ENCODE results near the gene CLCA2. TPM values are rescaled to one million over a fixed set of nuclear protein-coding genes. Genes with fewer than 3 reads are reported as not detected.

The CLCA2 gene
- total RNA-seq, 1 donor from 2014 or later: not detected

- Mint-ChIP-seq H3K4me3 (ENCODE audit: low read depth) (peak overlapping the region; percentile 89), H3K36me3 (ENCODE audit: low read depth) (peaks cover 12% of the 10 kb centered on the region), H3K9me3 (no peaks in the 10 kb centered on the region), H3K27me3 (ENCODE audit: low read depth) (peaks cover 10% of the 10 kb centered on the region), H3K4me1 (ENCODE audit: low read depth) (peaks cover 30% of the 10 kb centered on the region), H3K27ac (peak overlapping the region; percentile 85)
- intact Hi-C loops (cut with micrococcal nuclease): loop anchor here (1.0 to 10.0 kb wide), 4 partner anchors 16 to 1119 kb away; partner anchors contain the start of genes BCL10, HS2ST1 and SELENOF
- DNase-seq (ENCODE audit: low spot score): no peak
Measured at GRCh38 chr1:86396498-86396890, 27.5 kb upstream of the CLCA2 start.

DNA sequence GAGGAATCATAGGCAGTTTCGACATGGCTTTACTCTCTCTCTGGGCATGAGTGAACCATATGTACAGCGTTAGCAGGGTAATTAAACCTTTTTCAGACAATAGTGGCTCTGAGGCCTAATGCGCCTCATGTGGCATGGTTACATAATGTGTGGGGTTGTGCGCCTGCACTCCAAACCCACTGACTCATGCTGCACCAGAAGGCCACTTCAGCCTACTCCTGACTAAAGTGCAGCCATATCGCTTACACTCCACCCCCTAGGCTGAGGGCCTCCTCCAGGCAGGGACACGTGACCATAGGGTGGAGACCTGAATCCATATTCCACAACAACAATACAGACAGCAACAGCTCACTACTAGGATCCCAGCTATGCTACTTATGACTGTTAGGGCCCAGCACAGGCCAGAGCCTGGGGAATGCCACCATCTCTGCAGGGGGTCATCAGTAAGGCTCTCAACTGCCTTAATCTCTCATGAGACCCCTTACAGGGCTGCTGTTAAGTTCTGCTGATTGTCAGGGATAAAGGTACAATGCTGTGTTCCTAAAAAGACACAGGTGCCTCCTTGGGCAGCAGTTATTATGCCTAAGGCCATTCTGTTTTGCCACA lies 14.5 kb upstream of the CLCA2 start:
- no peaks in the 10 kb centered on the region for H3K9me3 Mint-ChIP-seq
- no peak overlapping the region for H3K4me3 Mint-ChIP-seq (ENCODE audit: low read depth)
- no peak overlapping the region for H3K27ac Mint-ChIP-seq
- intact Hi-C loops (cut with micrococcal nuclease): no loop called here
- DNase-seq (ENCODE audit: low spot score): no peak
- H3K4me1 Mint-ChIP-seq (ENCODE audit: low read depth): no peaks in the 10 kb centered on the region
- no peaks in the 10 kb centered on the region for H3K36me3 Mint-ChIP-seq (ENCODE audit: low read depth)
- H3K27me3 Mint-ChIP-seq (ENCODE audit: low read depth): peaks cover 7% of the 10 kb centered on the region

DNA sequence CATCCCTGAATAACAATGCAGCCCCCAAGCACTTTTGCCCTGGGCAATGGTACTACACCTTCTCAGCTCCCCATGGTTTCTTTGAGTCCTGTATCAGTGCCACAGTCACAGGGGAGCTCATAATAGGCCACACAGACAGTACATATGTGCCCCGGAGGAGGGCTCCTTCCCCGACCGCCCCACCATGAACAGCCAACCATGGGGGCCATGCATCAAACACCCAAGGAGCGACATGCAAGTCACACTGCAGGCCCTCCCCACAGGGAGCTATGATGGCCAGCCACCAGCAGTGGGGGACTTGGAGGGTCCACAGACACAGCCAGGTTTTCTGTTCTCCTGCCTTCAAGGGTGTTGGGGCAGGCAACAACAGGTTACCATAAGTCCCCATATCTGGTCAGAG lies 13.1 kb upstream of the CLCA2 start:
- Mint-ChIP-seq H3K9me3 (no peaks in the 10 kb centered on the region), H3K27me3 (ENCODE audit: low read depth) (peaks cover 4% of the 10 kb centered on the region), H3K27ac (no peak overlapping the region), H3K4me3 (ENCODE audit: low read depth) (no peak overlapping the region), H3K4me1 (ENCODE audit: low read depth) (no peaks in the 10 kb centered on the region), H3K36me3 (ENCODE audit: low read depth) (no peaks in the 10 kb centered on the region)
- no peak for DNase-seq (ENCODE audit: low spot score)
- intact Hi-C loops (cut with micrococcal nuclease): no loop called here

- Mint-ChIP-seq H3K9me3 (no peaks in the 10 kb centered on the region), H3K4me3 (ENCODE audit: low read depth) (no peak overlapping the region), H3K36me3 (ENCODE audit: low read depth) (no peaks in the 10 kb centered on the region), H3K27ac (no peak overlapping the region), H3K4me1 (ENCODE audit: low read depth) (peaks cover 4% of the 10 kb centered on the region), H3K27me3 (ENCODE audit: low read depth) (no peaks in the 10 kb centered on the region)
- no peak for DNase-seq (ENCODE audit: low spot score)
- intact Hi-C loops (cut with micrococcal nuclease): no loop called here
Measured at GRCh38 chr1:86416343-86416742, 7.6 kb upstream of the CLCA2 start.

DNA sequence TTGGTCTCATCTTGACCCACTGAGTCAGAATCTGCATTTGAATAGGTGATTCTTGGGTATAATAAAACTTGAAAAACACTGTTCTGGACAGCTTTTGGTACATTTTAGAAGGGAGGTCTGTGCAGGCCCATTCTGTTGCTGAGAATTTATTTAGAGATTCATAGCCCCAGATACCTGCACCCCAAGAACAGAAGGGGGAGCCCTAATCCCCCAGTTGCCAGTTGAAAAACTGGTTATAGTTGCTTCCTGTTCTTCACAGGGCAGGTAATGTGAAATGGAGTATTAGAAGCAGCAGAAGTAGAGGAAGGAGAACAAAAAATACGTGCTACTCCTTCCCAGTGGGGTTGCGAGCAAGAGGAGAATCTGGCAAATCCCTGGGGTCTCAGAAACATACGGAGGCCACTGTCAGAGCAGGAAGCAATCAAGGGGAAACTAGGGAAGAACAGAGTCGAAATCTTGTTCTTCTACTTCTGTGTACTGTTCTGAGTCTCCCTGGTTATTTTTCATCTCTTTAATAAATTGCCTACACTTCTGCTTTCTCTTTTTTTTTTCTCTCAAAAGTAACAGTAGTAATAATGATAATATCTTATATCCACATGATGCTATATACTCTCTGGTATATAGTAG lies 4.6 kb upstream of the CLCA2 start:
- H3K36me3 Mint-ChIP-seq (ENCODE audit: low read depth): no peaks in the 10 kb centered on the region
- peak; percentile 21 for DNase-seq (ENCODE audit: low spot score)
- peaks cover 17% of the 10 kb centered on the region for H3K27me3 Mint-ChIP-seq (ENCODE audit: low read depth)
- intact Hi-C loops (cut with micrococcal nuclease): no loop called here
- peaks cover 4% of the 10 kb centered on the region for H3K4me1 Mint-ChIP-seq (ENCODE audit: low read depth)
- no peak overlapping the region for H3K27ac Mint-ChIP-seq
- H3K9me3 Mint-ChIP-seq: no peaks in the 10 kb centered on the region
- H3K4me3 Mint-ChIP-seq (ENCODE audit: low read depth): no peak overlapping the region

DNA sequence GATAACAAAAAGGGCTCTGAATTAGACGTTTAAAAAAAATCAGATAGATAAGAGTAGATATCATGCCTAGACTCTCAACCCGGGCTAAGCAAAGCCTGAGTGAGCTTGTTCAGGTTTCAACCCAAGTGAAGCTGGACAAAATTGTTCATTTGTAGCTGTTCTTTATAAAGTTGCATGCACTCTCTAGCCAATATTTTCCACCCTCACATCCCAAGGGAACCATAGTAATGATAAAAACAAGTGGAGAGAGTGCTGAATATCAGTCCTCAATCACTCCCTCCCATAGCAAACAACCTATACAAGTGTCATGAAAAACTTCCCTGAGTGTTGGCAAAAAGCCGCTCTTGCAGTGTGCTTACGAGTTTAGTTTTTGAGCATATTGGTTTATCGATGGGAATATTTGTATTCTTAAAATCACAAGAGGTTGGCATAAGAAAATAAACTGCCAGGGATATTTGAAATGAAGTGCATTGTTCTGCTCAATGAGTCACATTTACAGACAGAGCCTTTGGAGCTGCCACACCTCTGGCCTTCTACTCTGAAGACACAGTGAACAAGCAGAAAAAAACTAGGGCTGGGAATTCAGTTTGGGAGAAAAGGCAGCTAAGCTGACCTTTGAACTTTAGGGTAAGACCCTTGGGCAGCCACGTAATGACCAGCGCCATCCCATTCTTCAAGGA lies 2.2 kb upstream of the CLCA2 start:
- no peaks in the 10 kb centered on the region for H3K9me3 Mint-ChIP-seq
- H3K27ac Mint-ChIP-seq: no peak overlapping the region
- intact Hi-C loops (cut with micrococcal nuclease): no loop called here
- H3K4me1 Mint-ChIP-seq (ENCODE audit: low read depth): peaks cover 4% of the 10 kb centered on the region
- H3K4me3 Mint-ChIP-seq (ENCODE audit: low read depth): no peak overlapping the region
- DNase-seq (ENCODE audit: low spot score): no peak
- peaks cover 25% of the 10 kb centered on the region for H3K27me3 Mint-ChIP-seq (ENCODE audit: low read depth)
- H3K36me3 Mint-ChIP-seq (ENCODE audit: low read depth): no peaks in the 10 kb centered on the region

DNA sequence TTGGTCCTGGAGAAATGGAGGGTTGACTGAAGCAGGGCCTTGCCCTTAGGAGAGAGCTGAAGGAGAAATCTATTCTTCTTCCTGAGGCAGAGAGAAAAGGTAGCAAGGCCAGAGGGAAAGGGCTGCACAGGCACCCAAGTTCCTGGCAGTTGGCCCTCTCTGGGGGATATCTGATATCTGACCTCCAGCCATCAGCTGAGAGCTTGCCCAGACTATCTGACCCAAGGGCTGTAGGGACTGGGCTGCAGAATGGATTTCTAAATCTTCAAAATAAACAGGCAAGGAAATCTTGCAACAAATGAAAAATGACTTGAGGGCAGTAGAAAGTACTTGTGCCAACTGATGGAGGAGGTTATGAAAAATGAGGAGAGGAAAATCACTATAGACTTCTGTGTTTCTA lies 498 bp upstream of the CLCA2 start:
- H3K27me3 Mint-ChIP-seq (ENCODE audit: low read depth): peaks cover 25% of the 10 kb centered on the region
- H3K36me3 Mint-ChIP-seq (ENCODE audit: low read depth): no peaks in the 10 kb centered on the region
- intact Hi-C loops (cut with micrococcal nuclease): no loop called here
- no peak for DNase-seq (ENCODE audit: low spot score)
- no peaks in the 10 kb centered on the region for H3K9me3 Mint-ChIP-seq
- H3K4me3 Mint-ChIP-seq (ENCODE audit: low read depth): no peak overlapping the region
- H3K4me1 Mint-ChIP-seq (ENCODE audit: low read depth): peaks cover 4% of the 10 kb centered on the region
- no peak overlapping the region for H3K27ac Mint-ChIP-seq

GRCh38 chr1:86429122-86429725 lies 5.3 kb downstream of the CLCA2 start:
- Mint-ChIP-seq H3K4me3 (ENCODE audit: low read depth) (no peak overlapping the region), H3K27ac (no peak overlapping the region), H3K9me3 (no peaks in the 10 kb centered on the region), H3K27me3 (ENCODE audit: low read depth) (peaks cover 15% of the 10 kb centered on the region), H3K36me3 (ENCODE audit: low read depth) (no peaks in the 10 kb centered on the region), H3K4me1 (ENCODE audit: low read depth) (no peaks in the 10 kb centered on the region)
- intact Hi-C loops (cut with micrococcal nuclease): no loop called here
- DNase-seq (ENCODE audit: low spot score): no peak

DNA sequence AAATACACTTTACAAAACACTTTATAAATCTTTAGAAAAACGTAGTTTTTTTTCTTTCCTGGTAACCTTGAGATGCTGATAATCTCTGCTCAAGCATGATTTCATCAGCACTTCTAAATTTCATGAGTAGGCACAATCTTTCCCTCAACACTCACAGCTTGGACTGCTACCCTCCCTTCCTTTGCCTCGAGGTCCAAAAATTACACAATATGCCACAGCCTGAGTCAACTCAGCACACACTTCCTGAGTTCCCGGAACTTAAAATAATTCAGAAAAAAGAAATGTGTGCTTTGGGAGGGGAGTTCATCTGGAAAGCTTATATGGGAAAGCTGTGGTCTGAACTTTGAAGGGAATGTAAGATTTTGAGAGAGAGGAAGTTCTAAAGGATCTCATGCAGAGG lies 5.9 kb downstream of the CLCA2 start:
- no peaks in the 10 kb centered on the region for H3K9me3 Mint-ChIP-seq
- no peak for DNase-seq (ENCODE audit: low spot score)
- intact Hi-C loops (cut with micrococcal nuclease): no loop called here
- no peak overlapping the region for H3K4me3 Mint-ChIP-seq (ENCODE audit: low read depth)
- no peak overlapping the region for H3K27ac Mint-ChIP-seq
- H3K4me1 Mint-ChIP-seq (ENCODE audit: low read depth): no peaks in the 10 kb centered on the region
- peaks cover 13% of the 10 kb centered on the region for H3K27me3 Mint-ChIP-seq (ENCODE audit: low read depth)
- no peaks in the 10 kb centered on the region for H3K36me3 Mint-ChIP-seq (ENCODE audit: low read depth)

GRCh38 chr1:86430376-86430775 lies 6.4 kb downstream of the CLCA2 start:
- intact Hi-C loops (cut with micrococcal nuclease): no loop called here
- DNase-seq (ENCODE audit: low spot score): no peak
- no peaks in the 10 kb centered on the region for H3K36me3 Mint-ChIP-seq (ENCODE audit: low read depth)
- H3K4me1 Mint-ChIP-seq (ENCODE audit: low read depth): no peaks in the 10 kb centered on the region
- H3K9me3 Mint-ChIP-seq: no peaks in the 10 kb centered on the region
- no peak overlapping the region for H3K4me3 Mint-ChIP-seq (ENCODE audit: low read depth)
- H3K27me3 Mint-ChIP-seq (ENCODE audit: low read depth): peaks cover 14% of the 10 kb centered on the region
- no peak overlapping the region for H3K27ac Mint-ChIP-seq

- intact Hi-C loops (cut with micrococcal nuclease): no loop called here
Measured at GRCh38 chr1:86434059-86434458, 10.1 kb downstream of the CLCA2 start.

GRCh38 chr1:86435327-86435726 lies 11.4 kb downstream of the CLCA2 start:
- intact Hi-C loops (cut with micrococcal nuclease): no loop called here
- Mint-ChIP-seq H3K36me3 (ENCODE audit: low read depth) (no peaks in the 10 kb centered on the region), H3K4me3 (ENCODE audit: low read depth) (no peak overlapping the region), H3K27me3 (ENCODE audit: low read depth) (peaks cover 15% of the 10 kb centered on the region), H3K9me3 (no peaks in the 10 kb centered on the region), H3K4me1 (ENCODE audit: low read depth) (no peaks in the 10 kb centered on the region), H3K27ac (no peak overlapping the region)
- no peak for DNase-seq (ENCODE audit: low spot score)

More at GRCh38 chr1:86434059-86434458, 10.1 kb downstream of the CLCA2 start:
- Mint-ChIP-seq H3K4me1 (ENCODE audit: low read depth) (no peaks in the 10 kb centered on the region), H3K27ac (no peak overlapping the region), H3K4me3 (ENCODE audit: low read depth) (no peak overlapping the region), H3K27me3 (ENCODE audit: low read depth) (peaks cover 15% of the 10 kb centered on the region), H3K36me3 (ENCODE audit: low read depth) (no peaks in the 10 kb centered on the region), H3K9me3 (no peaks in the 10 kb centered on the region)
- no peak for DNase-seq (ENCODE audit: low spot score)

DNA sequence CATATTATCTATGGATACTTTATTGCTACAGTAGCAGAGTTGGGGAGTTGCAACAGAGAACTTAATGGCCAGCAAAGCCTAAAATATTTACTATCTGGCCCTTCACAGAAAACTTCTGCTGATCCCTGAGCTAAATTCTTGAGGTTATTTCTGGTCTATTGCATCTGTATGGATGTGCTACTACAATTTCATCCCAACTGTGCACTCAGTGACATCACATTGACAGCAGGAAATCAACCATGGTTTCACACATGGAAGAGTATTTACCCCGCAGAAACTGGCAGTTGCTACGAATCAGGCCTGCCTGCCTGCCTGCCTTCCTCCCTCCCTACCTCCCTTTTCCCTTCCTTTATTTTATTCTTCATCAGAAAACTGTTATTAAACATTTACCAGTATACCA lies 12.1 kb downstream of the CLCA2 start:
- intact Hi-C loops (cut with micrococcal nuclease): no loop called here
- peaks cover 15% of the 10 kb centered on the region for H3K27me3 Mint-ChIP-seq (ENCODE audit: low read depth)
- H3K36me3 Mint-ChIP-seq (ENCODE audit: low read depth): no peaks in the 10 kb centered on the region
- H3K27ac Mint-ChIP-seq: no peak overlapping the region
- DNase-seq (ENCODE audit: low spot score): no peak
- no peaks in the 10 kb centered on the region for H3K9me3 Mint-ChIP-seq
- no peak overlapping the region for H3K4me3 Mint-ChIP-seq (ENCODE audit: low read depth)
- H3K4me1 Mint-ChIP-seq (ENCODE audit: low read depth): no peaks in the 10 kb centered on the region

Data from activated T-helper 2 cell treated with anti-CD3 and anti-CD28 coated beads, Interferon-gamma antibody, Interleukin-2, Interleukin-4, amounts not matched to agents 10 μg/mL and 5 μg/mL and 100 μg/mL, durations not matched to agents 14 hours and 24 hours and 36 hours (primary cell).